ENCODE data around the gene PHACTR3. TPM values are rescaled to one million over a fixed set of nuclear protein-coding genes. Genes with fewer than 3 reads are reported as not detected.

The PHACTR3 gene
- total RNA-seq, 1 donor from 2014 or later = not detected

GRCh38 chr20:59573837-59574236 lies 30.5 kb upstream of the PHACTR3 start:
- intact Hi-C loops (cut with micrococcal nuclease) = no loop called here

- intact Hi-C loops (cut with micrococcal nuclease) = no loop called here
Observed at GRCh38 chr20:59574308-59574707, 30.0 kb upstream of the PHACTR3 start.

GRCh38 chr20:59575216-59575615 lies 29.1 kb upstream of the PHACTR3 start:
- intact Hi-C loops (cut with micrococcal nuclease) = no loop called here

- intact Hi-C loops (cut with micrococcal nuclease) = no loop called here
Observed at GRCh38 chr20:59575653-59576052, 28.7 kb upstream of the PHACTR3 start.

GRCh38 chr20:59576216-59576953 lies 28.0 kb upstream of the PHACTR3 start:
- intact Hi-C loops (cut with micrococcal nuclease) = no loop called here

- intact Hi-C loops (cut with micrococcal nuclease) = no loop called here
Observed at GRCh38 chr20:59577037-59577808, 27.1 kb upstream of the PHACTR3 start.

- intact Hi-C loops (cut with micrococcal nuclease) = no loop called here
Observed at GRCh38 chr20:59577809-59578435, 26.4 kb upstream of the PHACTR3 start.

GRCh38 chr20:59578436-59579403 lies 25.6 kb upstream of the PHACTR3 start:
- intact Hi-C loops (cut with micrococcal nuclease) = no loop called here

- intact Hi-C loops (cut with micrococcal nuclease) = no loop called here
Observed at GRCh38 chr20:59579404-59580145, 24.8 kb upstream of the PHACTR3 start.

- intact Hi-C loops (cut with micrococcal nuclease) = no loop called here
Observed at GRCh38 chr20:59580146-59580946, 24.0 kb upstream of the PHACTR3 start.

GRCh38 chr20:59580991-59581401 lies 23.3 kb upstream of the PHACTR3 start:
- intact Hi-C loops (cut with micrococcal nuclease) = no loop called here

- intact Hi-C loops (cut with micrococcal nuclease) = no loop called here
Observed at GRCh38 chr20:59581993-59582679, 22.2 kb upstream of the PHACTR3 start.

GRCh38 chr20:59583428-59584277 lies 20.7 kb upstream of the PHACTR3 start:
- intact Hi-C loops (cut with micrococcal nuclease) = no loop called here

- intact Hi-C loops (cut with micrococcal nuclease) = no loop called here
Observed at GRCh38 chr20:59584278-59584925, 19.9 kb upstream of the PHACTR3 start.

GRCh38 chr20:59585714-59586409 lies 18.5 kb upstream of the PHACTR3 start:
- intact Hi-C loops (cut with micrococcal nuclease) = no loop called here

GRCh38 chr20:59586613-59587012 lies 17.7 kb upstream of the PHACTR3 start:
- intact Hi-C loops (cut with micrococcal nuclease) = no loop called here

- intact Hi-C loops (cut with micrococcal nuclease) = no loop called here
Observed at GRCh38 chr20:59587570-59587969, 16.8 kb upstream of the PHACTR3 start.

Data from T-helper 2 cell treated with Interferon-gamma antibody and Interleukin-4, amounts not matched to agents 100 ng/mL and 5 ng/mL, for 36 hours (primary cell).